Astrocyte (in vitro differentiated cells and primary cell): ENCODE data around the gene RAPSN.

Experiments used
- CTCF ChIP-seq: IDR thresholded peaks from 2 replicates; pipeline ENCODE4 v1.5.1; 2011; ENCODE audit warnings: low read depth, mild to moderate bottlenecking, inconsistent platforms, low read length, moderate library complexity; ENCODE audit not compliant: insufficient read depth
- EZH2 ChIP-seq: IDR thresholded peaks from 2 replicates; pipeline ENCODE4 v1.6.1; 2012; ENCODE audit warnings: mild to moderate bottlenecking, low read length, inconsistent platforms; ENCODE audit not compliant: insufficient read depth

- TF ChIP-seq CTCF (no peak), EZH2 (no peak)
Measured at GRCh38 chr11:47488111-47488510, 39.2 kb upstream of the RAPSN start.
